Esophagus muscularis mucosa (tissue), 3 donors: ENCODE data around the gene RRP12.

Experiments
- POLR2A ChIP-seq: fragments of 450-650 bp; IDR thresholded peaks from one replicate; pipeline ENCODE4 v1.6.1; 2017; ENCODE audit warnings: antibody characterized with exemption, moderate library complexity, mild to moderate bottlenecking, low read depth
- POLR2AphosphoS5 ChIP-seq, 2 donors: sonication (generic); formaldehyde crosslinking; IDR thresholded peaks; one replicate each; pipeline ENCODE4 v1.6.1; 2017; ENCODE audit warnings: antibody characterized with exemption in 2 of 2
- TF ChIP-seq, protein P1 (sequence below), 3 experiments: fragments of 200-600 bp in 2 of 3; fragments of 450-650 bp in 1 of 3; sonication (generic) in 2 of 3; IDR thresholded peaks; one replicate each; pipeline ENCODE4 v1.5.1; 2017 to 2019; ENCODE audit warnings: antibody characterized with exemption in 3 of 3, mild to moderate bottlenecking in 2 of 3, moderate library complexity in 1 of 3

DNA sequence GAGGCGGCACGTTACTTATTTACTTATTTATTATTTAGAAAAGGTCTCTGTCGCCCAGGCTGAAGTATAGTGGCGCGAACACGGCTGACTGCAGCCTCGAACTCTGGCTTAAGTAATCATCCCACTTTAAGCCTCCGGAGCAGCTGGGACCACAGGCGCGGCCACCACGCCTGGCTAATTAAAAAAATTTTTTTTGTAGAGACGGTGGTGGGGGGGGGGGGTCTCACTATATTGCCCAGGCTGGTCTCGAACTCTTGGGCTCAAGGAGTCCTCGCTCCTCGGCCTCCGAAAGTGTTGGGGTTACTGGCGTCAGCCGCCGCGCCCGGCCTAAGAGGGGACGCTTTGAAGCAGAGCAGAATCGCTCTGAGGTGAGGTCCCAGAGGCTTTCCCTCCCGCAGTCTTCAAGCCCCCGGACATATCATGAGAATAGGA lies 65.9 kb downstream of the RRP12 start:
- no peak for TF ChIP-seq POLR2A
- TF ChIP-seq, protein P1, sequence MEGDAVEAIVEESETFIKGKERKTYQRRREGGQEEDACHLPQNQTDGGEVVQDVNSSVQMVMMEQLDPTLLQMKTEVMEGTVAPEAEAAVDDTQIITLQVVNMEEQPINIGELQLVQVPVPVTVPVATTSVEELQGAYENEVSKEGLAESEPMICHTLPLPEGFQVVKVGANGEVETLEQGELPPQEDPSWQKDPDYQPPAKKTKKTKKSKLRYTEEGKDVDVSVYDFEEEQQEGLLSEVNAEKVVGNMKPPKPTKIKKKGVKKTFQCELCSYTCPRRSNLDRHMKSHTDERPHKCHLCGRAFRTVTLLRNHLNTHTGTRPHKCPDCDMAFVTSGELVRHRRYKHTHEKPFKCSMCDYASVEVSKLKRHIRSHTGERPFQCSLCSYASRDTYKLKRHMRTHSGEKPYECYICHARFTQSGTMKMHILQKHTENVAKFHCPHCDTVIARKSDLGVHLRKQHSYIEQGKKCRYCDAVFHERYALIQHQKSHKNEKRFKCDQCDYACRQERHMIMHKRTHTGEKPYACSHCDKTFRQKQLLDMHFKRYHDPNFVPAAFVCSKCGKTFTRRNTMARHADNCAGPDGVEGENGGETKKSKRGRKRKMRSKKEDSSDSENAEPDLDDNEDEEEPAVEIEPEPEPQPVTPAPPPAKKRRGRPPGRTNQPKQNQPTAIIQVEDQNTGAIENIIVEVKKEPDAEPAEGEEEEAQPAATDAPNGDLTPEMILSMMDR (IDR thresholded peaks at IDR 0.05) = no peak
- TF ChIP-seq POLR2AphosphoS5 (IDR thresholded peaks at IDR 0.05) = no peak
